BJ (cell line): Measurements from ENCODE around the gene RECQL5. TPM values are rescaled to one million over a fixed set of nuclear protein-coding genes. Genes with fewer than 3 reads are reported as not detected.

Experiments used
- CTCF ChIA-PET: fragments of 350-600 bp; formaldehyde crosslinking; extraction: SDS; loops from one replicate; lab custom pipeline; 2021; ENCODE audit warnings: antibody characterized with exemption, inconsistent platforms; lab: Yijun Ruan, JAX
- POLR2A ChIA-PET: fragments of 300-600 bp; sonication (Branson Sonifier 250); formaldehyde crosslinking; extraction: SDS; loops from one replicate; lab custom pipeline; 2021; ENCODE audit warnings: antibody characterized with exemption; lab: Charles Lee
- DNase-seq: peaks from one replicate; pipeline ENCODE4 v3.0.0-alpha.2; 2011; ENCODE audit warnings: low read depth
- H3K27me3 ChIP-seq: 2 replicates; pipeline ENCODE4 v1.6.0; 2011; ENCODE audit warnings: low read length; ENCODE audit not compliant: control insufficient read depth, insufficient read depth
- H3K36me3 ChIP-seq: 2 replicates; pipeline ENCODE4 v1.5.1; 2011; ENCODE audit warnings: low read length; ENCODE audit not compliant: control insufficient read depth, insufficient read depth
- H3K4me3 ChIP-seq: 2 replicates; pipeline ENCODE4 v1.5.1; 2011; ENCODE audit warnings: low read depth, mild to moderate bottlenecking, control low read depth, low read length
- CTCF ChIP-seq: IDR thresholded peaks from 2 replicates; pipeline ENCODE4 v1.5.1; 2011; ENCODE audit warnings: low read depth, mild to moderate bottlenecking, control low read depth, inconsistent platforms, low read length, moderate library complexity; ENCODE audit not compliant: insufficient read depth
- polyA plus RNA-seq: library from polyadenylated mRNA; depleted of rRNA; stranded (reverse); fragments of >200 nt; gene quantifications from 2 replicates; pipeline ENCODE4 v1.2.3, GENCODE V29; 2011

RECQL5 gene
- polyA plus RNA-seq, 1 experiment = 14.2 TPM

GRCh38 chr17:75617218-75617617 lies 49.7 kb downstream of the RECQL5 start:
- H3K4me3 ChIP-seq = no peak overlapping the region
- H3K36me3 ChIP-seq = no peaks in the 10 kb centered on the region
- CTCF ChIA-PET = interaction anchor here (1.0 to 5.7 kb wide), 5 partner anchors 13 to 133 kb away, joined by 3 to 37 read pairs (median 19); partner anchors contain the start of gene SMIM5
- POLR2A ChIA-PET = no interaction called here
- H3K27me3 ChIP-seq = no peaks in the 10 kb centered on the region; the same call in 1 of the 2 replicates
- TF ChIP-seq CTCF = no peak
- no peak for DNase-seq

GRCh38 chr17:75616521-75617122 lies 50.3 kb downstream of the RECQL5 start:
- Histone ChIP-seq H3K36me3 (no peaks in the 10 kb centered on the region), H3K4me3 (no peak overlapping the region), H3K27me3 (no peaks in the 10 kb centered on the region; the same call in 1 of the 2 replicates)
- CTCF ChIA-PET = interaction anchor here (1.0 to 5.7 kb wide), 5 partner anchors 14 to 133 kb away, joined by 3 to 37 read pairs (median 19); partner anchors contain the start of gene SMIM5
- no peak for DNase-seq
- POLR2A ChIA-PET = no interaction called here
- no peak for TF ChIP-seq CTCF

- H3K4me3 ChIP-seq = no peak overlapping the region
- no peaks in the 10 kb centered on the region for H3K27me3 ChIP-seq
- no peak for DNase-seq
- TF ChIP-seq CTCF = no peak
- CTCF ChIA-PET = interaction anchor here (3.3 to 5.7 kb wide), 3 partner anchors 12 to 134 kb away, joined by 19 to 37 read pairs (median 31); partner anchors contain the start of gene SMIM5
- H3K36me3 ChIP-seq = no peaks in the 10 kb centered on the region
- POLR2A ChIA-PET = no interaction called here
Measured at GRCh38 chr17:75615301-75615700, 51.7 kb downstream of the RECQL5 start.

- DNase-seq = no peak
- TF ChIP-seq CTCF = no peak
- H3K36me3 ChIP-seq = no peaks in the 10 kb centered on the region
- no peak overlapping the region for H3K4me3 ChIP-seq
- CTCF ChIA-PET = interaction anchor here (0.8 to 5.7 kb wide), 4 partner anchors 9 to 135 kb away, joined by 4 to 37 read pairs (median 25); partner anchors contain the start of gene SMIM5
- POLR2A ChIA-PET = no interaction called here
- H3K27me3 ChIP-seq = no peaks in the 10 kb centered on the region
Measured at GRCh38 chr17:75614556-75615270, 52.2 kb downstream of the RECQL5 start.

GRCh38 chr17:75614006-75614405 lies 52.9 kb downstream of the RECQL5 start:
- Histone ChIP-seq H3K27me3 (no peaks in the 10 kb centered on the region), H3K36me3 (no peaks in the 10 kb centered on the region), H3K4me3 (no peak overlapping the region)
- ChIA-PET CTCF (interaction anchor here (0.8 to 5.7 kb wide), 4 partner anchors 9 to 19 kb away, joined by 4 to 37 read pairs (median 20); partner anchors contain the start of gene SMIM5), POLR2A (no interaction called here)
- TF ChIP-seq CTCF = no peak
- no peak for DNase-seq
